Cardiac fibroblast (primary cell): ENCODE results near the gene HINT1.
A peak's percentile ranks its signal among the peaks of the same experiment; 100 is the strongest.
"Not testable (repeated sequence)": the region's sequence is repeated elsewhere in the genome, so short reads cannot be mapped to it uniquely, and the experiment has no call there.

Source experiments
- DNase-seq, 2 donors: peaks; one replicate each; pipeline versions ENCODE4 v3.0.0 to v3.0.0-alpha.2; 2010; ENCODE audit warnings: low read depth in 2 of 2
- H3K4me3 ChIP-seq, 2 donors: replicated peaks in 1 of 2; 1 replicate in 1 of 2; 2 replicates in 1 of 2; pipeline ENCODE4 v1.5.1; 2011; ENCODE audit warnings: low read depth in 2 of 2, low read length in 2 of 2, mild to moderate bottlenecking in 2 of 2, moderate library complexity in 1 of 2
- TF ChIP-seq, protein P1 (sequence below): IDR thresholded peaks from one replicate; pipeline ENCODE4 v1.5.1; 2011; ENCODE audit warnings: low read depth, mild to moderate bottlenecking, low read length, inconsistent platforms

The HINT1 gene

DNA sequence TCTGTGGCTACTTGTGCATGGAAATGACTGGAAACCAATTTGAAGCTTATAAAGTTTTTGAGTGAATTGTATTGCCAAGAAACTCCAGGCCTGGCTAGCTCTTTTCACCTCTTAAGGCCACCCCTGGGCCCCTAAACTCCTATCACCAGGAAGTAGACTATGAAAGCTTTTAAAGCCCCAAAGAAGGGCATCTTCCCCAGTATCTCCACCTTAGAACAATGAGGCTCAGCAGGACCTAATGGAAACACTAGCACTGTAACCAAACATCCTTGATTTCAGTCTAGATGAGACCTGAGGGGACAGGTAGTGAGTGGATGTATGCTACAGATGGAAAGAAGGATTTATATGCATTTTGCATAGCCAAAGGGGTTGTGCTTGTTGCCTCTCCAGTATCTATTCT lies 30.6 kb upstream of the HINT1 start:
- no peak for DNase-seq
- H3K4me3 ChIP-seq: no peak overlapping the region
- TF ChIP-seq, protein P1, sequence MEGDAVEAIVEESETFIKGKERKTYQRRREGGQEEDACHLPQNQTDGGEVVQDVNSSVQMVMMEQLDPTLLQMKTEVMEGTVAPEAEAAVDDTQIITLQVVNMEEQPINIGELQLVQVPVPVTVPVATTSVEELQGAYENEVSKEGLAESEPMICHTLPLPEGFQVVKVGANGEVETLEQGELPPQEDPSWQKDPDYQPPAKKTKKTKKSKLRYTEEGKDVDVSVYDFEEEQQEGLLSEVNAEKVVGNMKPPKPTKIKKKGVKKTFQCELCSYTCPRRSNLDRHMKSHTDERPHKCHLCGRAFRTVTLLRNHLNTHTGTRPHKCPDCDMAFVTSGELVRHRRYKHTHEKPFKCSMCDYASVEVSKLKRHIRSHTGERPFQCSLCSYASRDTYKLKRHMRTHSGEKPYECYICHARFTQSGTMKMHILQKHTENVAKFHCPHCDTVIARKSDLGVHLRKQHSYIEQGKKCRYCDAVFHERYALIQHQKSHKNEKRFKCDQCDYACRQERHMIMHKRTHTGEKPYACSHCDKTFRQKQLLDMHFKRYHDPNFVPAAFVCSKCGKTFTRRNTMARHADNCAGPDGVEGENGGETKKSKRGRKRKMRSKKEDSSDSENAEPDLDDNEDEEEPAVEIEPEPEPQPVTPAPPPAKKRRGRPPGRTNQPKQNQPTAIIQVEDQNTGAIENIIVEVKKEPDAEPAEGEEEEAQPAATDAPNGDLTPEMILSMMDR: no peak

DNA sequence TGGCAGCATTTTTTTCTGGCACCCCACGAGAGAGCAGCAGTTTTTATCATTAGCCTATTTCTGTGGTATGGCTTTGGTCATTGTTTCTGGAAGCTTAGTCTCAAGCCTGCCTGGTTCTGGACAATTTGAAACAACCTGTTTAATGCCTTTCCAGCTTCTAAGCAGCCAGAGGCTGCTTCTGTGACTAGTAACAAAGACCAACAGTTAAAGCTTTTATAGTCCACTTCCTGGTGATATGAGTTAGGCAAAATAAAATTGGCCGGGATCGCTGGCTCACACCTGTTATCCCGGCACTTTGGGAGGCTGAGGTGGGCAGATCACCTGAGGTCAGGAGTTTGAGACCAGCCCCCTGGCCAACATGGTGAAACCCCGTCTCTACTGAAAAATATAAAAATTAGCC lies 29.7 kb upstream of the HINT1 start:
- TF ChIP-seq, protein P1: no peak
- H3K4me3 ChIP-seq: no peak overlapping the region
- DNase-seq: no peak

DNA sequence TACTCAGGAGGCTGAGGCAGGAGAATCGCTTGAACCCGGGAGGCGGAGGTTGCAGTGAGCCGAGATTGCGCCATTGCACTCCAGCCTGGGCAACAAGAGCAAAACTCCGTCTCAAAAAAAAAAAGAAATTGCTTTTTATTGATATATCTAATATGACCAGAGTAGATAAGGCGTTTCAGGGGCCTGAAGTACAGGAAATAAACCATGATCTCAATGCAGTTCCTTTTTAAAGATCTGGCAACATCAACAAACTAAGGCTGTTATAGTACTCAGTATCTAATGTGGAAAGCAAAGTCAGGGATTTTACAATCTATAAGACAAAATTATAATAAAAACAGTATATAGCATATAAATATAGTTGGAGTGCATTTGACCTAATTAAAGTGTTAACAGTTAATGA lies 28.8 kb upstream of the HINT1 start:
- not testable (repeated sequence) for H3K4me3 ChIP-seq

DNA sequence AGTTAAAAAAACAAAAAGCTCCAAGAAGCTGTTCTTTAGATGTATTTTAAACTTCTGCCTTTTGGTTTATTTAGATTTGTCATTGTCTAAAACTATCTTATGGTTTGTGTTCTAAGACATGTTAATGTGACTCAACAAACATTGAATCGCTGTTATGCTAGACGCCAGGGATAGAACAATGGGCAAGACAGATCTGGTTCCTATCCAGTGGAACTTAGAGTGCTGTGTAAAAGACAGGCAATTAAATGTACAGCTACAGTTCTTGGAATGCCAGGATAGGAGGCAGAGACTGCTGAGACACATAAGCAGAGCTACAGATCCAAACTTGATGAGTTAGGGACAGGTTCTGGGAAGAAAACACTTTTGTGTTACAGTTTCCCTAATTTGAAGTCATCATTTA lies 28.1 kb upstream of the HINT1 start:
- no peak overlapping the region for H3K4me3 ChIP-seq
- peak; percentile 47 to 69 for DNase-seq
- TF ChIP-seq, protein P1: no peak

More for the DNA sequence above, 28.8 kb upstream of the HINT1 start:
- DNase-seq: not testable (repeated sequence)

DNA sequence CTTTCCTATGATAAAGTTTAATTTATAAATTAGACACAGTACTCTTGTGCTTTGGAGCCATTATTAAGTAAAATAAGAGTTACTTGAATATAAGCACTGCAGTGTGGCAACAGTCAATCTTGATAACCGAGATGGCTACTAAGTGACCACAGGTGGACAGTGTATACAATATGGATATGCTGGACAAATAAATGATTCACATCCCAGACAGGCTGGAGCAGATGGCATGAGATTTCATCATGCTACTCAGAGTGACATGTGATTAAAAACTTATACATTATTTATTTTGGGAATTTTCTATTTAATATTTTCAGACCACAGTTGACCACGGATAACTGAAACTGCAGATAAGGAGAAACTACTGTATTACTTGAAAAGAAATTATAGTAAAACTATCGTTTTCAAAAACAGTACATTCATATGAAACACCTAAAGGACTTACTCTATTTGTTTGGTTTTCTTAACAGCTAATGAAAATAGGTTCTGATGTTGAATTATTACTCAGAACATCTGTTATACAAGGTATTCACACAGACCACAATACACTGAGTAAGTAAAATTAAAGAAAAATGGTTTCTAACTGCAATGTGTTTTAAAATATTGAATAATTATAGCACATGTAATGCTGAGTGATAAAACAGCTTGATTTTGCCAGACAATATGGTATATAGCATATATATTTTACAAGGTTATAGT lies 21.7 kb upstream of the HINT1 start:
- H3K4me3 ChIP-seq: no peak overlapping the region
- TF ChIP-seq, protein P1: no peak
- peak in 1 of 2 donors; percentile 45 for DNase-seq

DNA sequence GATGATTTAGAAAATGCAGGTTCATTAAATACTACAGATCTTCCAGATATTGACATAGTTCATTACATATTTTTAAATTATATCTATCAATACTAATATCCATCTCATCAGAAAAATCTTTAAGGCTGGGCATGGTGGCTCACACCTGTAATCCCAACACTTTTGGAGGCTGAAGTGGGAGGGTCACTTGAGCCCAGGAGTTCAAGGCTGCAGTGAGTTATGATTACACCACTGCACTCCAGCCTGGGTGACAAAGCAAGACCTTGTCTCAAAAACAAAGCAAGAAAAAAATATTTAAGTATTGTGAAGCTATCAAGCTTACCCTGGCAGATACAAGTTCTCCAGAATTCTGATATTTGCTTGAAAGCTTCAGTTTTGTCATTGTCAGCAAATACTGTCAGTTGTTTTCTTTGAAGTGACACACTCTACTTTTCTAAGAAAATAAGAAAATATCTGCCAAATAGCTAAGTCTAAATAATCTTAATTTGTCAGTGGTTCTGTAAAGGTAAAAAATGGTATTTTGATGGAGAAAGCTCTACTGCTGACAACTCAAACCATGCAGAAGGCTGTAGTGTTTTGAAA lies 20.6 kb upstream of the HINT1 start:
- TF ChIP-seq, protein P1: no peak
- no peak for DNase-seq
- H3K4me3 ChIP-seq: no peak overlapping the region

DNA sequence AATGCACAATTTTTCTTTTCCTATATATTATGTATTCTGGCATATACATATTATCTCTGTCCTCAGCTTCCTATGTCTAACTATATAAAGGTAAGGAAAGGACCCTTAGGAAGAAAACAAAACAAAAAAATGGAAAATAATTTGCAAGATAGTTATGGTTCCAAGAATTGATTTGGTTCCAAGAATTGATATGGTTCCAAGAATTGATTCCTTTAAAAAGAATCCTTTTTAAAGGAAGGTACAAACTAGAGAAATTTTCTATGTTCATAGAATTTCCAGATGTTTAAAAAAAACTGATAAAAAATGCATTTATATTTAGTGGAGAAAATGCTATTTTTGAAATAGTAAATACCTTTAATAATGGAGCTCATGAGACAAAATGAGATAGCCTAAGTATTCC lies 17.8 kb upstream of the HINT1 start:
- TF ChIP-seq, protein P1: no peak
- no peak overlapping the region for H3K4me3 ChIP-seq
- no peak for DNase-seq
